Thyroid gland (tissue), 4 donors: ENCODE results near the gene POLR1H.

ENCODE experiments used
- POLR2A ChIP-seq, 2 donors: fragments of 450-650 bp; IDR thresholded peaks; one replicate each; pipeline ENCODE4 v1.6.1; 2017; ENCODE audit warnings: antibody characterized with exemption in 2 of 2, mild to moderate bottlenecking in 2 of 2, moderate library complexity in 1 of 2
- TF ChIP-seq, protein P1 (sequence below), 6 experiments: fragments of 200-600 bp in 3 of 6; fragments of 450-650 bp in 3 of 6; sonication (generic) in 3 of 6; IDR thresholded peaks; one replicate each; pipeline ENCODE4 v1.5.1; 2016 to 2019; ENCODE audit warnings: antibody characterized with exemption in 6 of 6, mild to moderate bottlenecking in 2 of 6, inconsistent platforms in 1 of 6, moderate library complexity in 1 of 6

DNA sequence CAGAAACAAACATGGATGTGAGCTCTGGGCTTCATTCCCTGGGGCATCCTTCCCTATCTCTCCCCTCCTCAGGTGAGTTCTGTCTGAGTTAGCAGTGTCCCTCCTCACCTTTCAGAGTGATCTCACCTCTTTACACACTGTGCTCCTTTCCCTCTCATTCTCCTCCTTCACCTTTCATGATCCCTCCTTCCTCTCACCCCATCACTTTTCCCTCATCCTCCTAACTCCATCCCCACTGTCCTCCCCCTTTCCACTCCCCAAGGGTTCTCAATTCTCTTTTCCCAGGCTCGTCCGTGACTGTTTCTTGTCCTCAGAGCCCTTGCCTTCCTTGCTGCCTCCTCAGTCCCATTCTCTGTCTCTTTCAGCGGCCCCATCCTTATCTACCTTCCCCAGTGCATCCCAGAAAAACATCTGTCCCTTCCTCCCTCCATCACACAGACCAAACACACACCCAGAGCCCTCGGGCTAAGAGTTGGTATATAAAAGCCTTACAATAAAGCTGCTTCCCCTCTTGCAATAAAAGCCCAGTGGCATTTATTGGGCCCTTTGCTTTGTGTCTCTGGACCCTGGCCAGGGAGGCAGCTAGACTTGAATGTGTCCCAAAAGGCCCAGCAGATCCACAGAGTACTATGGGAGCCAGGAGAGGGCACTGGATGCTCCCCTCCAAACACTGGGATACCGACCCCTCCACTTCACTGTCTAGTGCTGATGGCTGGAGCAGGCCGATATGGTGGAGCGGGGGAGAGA lies 12.6 kb downstream of the POLR1H start:
- TF ChIP-seq, protein P1, sequence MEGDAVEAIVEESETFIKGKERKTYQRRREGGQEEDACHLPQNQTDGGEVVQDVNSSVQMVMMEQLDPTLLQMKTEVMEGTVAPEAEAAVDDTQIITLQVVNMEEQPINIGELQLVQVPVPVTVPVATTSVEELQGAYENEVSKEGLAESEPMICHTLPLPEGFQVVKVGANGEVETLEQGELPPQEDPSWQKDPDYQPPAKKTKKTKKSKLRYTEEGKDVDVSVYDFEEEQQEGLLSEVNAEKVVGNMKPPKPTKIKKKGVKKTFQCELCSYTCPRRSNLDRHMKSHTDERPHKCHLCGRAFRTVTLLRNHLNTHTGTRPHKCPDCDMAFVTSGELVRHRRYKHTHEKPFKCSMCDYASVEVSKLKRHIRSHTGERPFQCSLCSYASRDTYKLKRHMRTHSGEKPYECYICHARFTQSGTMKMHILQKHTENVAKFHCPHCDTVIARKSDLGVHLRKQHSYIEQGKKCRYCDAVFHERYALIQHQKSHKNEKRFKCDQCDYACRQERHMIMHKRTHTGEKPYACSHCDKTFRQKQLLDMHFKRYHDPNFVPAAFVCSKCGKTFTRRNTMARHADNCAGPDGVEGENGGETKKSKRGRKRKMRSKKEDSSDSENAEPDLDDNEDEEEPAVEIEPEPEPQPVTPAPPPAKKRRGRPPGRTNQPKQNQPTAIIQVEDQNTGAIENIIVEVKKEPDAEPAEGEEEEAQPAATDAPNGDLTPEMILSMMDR (IDR thresholded peaks at IDR 0.05): no peak
- no peak for TF ChIP-seq POLR2A (IDR thresholded peaks at IDR 0.05)
